ENCODE measurements around the gene MYL4.
"Not testable (repeated sequence)": the region's sequence is repeated elsewhere in the genome, so short reads cannot be mapped to it uniquely, and the experiment has no call there.

MYL4 gene

DNA sequence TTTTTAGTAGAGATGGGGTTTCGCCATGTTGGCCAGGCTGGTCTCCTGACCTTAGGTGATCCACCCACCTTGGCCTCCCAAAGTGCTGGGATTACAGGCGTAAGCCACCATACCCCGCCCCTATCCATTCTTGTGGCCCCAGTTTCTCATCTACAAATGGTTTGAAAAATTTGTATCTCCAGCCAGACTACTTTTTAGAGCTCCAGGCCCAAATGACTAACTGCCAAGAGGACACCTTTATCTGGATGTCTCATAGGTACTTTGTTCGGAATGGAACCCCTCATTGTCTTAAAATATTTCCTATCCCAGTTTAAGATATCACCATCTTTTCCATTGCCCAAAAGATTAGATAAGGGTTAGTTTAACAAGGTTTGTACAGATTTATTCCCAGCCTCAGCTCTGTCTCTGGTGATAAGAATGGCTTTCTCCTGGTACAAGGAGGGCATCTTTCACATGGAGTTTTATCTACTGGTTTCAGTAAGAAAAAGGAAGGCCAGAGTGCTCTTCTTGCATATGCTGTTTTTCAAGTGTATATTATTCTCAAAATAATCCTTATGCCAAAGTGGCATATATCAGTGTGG lies 15.1 kb upstream of the MYL4 start:
- DNase-seq: no peak

DNA sequence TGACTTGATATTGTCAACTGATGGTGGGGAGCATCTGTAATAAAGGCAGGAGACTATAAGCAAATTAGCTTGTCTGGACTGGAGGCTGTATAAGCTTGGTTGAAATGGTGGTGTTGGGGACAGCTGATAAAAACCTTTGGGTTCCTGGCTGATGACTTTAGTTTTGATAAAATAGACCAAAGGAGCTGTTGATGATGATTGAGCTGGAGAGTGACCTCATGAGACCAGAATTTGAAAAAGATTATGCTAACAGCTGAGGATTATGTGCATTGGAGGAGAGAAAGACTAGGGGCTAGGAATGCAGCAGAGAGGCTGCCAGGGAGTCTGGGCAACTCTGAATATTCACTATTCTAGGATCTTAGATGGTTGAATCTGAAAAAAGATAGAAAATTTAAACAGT lies 11.3 kb upstream of the MYL4 start:
- no peak for DNase-seq

DNA sequence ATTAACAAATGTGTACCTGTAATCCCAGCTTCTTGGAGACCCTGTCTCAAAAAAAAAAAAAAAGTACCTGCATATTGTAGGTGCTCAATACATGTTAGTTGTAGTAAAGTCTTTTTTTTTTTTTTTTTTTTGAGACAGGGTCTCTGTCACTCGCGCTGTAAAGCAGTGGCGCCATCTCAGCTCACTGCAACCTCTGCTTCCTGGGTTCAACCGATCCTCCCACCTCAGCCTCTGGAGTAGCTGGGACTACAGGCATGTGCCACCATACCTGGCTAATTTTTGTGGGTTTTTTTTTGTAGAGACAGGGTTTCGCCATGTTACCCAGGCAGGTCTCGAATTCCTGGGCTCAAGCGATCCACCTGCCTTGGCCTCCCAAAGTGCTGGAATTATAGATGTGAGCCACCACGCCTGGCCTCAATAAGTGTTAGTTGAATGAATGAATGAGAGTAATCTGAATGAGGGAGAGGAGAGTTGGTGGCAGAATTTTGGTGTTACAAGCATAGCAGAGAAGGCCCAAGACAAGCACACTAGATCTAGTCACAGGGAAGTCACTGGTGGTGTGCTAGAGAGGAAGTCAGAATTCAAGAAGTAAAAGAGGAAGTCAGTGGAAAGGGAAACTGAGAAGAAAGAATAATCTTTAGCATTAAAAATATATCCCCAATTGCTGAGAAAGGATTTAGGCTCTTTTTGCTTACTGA lies 9.4 kb upstream of the MYL4 start:
- no peak for DNase-seq

DNA sequence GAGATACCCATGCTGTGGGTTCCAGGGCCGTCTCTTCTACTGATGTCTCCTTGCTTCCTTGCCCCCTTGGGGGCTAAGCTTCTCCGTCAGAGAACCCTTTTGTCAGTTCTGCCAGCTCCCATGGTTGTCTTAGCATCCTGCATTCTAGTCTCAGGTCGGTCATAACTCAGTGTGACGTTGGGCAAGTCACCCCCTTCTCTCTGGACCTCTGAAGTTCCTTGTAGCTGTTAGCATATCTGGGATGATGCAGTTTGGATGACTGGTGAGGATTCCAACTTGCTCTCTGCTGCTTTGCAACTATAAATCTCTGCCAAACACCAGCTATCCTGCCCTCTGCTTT lies 8.9 kb upstream of the MYL4 start:
- no peak for DNase-seq

DNA sequence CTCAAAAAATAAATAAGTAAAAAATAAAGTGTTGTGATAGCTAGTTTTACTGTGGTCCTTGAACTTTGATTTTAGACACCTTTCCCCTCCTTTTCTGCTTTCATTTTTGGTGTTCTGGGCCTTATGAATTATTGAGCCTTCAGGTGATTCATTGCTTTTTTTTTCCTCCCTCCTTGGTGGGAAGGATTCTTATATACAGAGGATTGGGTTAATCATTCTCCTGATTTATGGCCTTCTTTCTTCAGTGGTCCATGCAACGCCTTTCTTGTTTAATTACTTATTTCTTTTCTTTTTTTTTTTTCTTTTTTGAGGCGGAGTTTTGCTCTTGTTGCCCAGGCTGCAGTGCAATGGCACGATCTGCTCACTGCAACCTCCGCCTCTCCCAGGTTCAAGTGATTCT lies 8.0 kb upstream of the MYL4 start:
- no peak for DNase-seq

DNA sequence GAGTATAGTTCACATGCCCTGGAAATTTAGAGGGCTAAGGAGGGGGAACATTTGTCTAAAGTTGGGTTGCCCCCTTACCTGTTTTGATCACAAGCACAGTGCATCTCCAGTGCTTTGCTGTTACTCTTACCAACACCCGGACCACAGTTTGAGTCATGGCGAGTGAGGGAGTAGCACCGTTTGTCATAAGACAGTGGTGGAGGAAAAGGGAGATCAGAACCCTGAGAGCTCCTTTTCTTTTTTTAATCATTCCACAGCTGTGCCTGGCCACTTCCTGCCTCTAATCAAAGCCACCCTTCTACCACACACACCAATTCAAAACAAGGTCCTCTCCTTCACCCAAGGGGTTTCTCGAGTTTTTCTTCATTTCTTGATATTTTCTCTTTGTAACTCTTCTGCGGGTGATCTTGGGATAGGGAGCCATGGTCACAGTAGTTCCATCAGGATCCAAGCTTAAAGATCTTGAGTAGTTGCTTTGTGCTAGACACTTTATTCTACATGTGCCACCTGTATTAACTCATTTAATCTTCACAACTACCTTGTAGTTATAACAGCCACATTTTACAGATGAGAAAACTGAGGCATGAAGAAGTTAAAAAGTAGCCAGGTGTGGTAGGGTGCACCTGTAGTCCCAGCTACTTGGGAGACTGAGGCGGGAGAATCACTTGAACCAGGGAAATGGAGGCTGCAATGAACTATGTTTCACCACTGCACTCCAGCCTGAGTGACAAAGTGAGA lies 5.0 kb upstream of the MYL4 start:
- DNase-seq: no peak

DNA sequence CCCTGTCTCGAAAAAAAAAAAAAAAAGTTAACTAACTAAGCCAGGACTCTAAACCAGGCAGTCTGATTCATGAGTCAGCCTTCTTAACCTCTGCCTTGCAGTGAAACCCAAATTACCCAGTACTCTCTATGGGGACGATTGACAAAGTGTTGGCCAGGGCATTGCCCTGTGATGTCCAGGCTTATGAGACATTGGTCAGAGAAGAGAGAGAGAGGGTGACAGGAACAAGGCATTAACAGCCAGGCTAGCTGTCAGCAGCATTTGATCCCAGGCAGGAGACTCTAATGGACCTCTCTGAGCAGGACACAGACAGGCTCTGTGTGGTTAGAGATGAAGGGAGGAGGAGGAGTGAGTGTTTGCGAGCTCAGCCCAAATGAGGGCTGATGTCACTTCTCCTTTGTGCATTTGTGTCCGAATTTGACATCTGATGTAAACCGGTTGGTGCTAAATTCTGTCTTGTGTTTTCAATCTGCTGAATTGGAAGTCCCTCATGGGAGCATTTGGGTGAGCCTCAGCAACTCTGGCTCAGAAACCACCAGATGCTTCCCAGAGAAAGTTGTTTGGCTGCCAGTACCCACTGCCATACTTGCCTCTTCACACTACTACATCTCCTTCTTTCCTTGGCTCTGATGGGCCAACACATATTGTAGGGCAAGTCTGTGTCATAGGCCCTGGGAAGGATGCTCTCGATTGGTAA lies 4.3 kb upstream of the MYL4 start:
- no peak for DNase-seq

DNA sequence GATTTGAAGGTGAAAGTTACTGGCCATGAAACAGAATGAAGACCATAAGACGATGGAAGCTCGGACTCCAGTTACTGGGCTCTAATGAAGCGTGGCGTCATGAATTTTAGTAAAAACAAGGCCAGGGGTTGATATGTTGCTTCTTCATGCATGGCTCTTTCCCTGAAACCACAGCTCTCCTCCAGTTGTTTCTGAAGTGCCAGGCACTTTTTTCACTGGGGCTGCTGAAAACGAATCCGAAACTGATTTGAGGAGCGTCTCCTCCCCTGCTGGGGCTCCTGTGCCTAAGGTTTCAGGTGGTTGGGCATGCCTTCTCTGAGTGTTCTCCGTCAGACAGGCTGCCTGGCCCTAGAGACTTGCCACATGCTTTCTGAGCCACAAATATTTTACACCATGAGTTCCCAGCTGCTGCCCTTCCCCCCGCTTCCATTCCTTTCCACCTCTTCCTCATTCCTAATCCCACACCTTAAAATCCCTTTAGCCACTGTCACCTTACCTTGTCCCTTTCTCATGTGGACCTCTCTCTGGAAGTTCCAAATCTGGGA lies 3.7 kb upstream of the MYL4 start:
- no peak for DNase-seq

DNA sequence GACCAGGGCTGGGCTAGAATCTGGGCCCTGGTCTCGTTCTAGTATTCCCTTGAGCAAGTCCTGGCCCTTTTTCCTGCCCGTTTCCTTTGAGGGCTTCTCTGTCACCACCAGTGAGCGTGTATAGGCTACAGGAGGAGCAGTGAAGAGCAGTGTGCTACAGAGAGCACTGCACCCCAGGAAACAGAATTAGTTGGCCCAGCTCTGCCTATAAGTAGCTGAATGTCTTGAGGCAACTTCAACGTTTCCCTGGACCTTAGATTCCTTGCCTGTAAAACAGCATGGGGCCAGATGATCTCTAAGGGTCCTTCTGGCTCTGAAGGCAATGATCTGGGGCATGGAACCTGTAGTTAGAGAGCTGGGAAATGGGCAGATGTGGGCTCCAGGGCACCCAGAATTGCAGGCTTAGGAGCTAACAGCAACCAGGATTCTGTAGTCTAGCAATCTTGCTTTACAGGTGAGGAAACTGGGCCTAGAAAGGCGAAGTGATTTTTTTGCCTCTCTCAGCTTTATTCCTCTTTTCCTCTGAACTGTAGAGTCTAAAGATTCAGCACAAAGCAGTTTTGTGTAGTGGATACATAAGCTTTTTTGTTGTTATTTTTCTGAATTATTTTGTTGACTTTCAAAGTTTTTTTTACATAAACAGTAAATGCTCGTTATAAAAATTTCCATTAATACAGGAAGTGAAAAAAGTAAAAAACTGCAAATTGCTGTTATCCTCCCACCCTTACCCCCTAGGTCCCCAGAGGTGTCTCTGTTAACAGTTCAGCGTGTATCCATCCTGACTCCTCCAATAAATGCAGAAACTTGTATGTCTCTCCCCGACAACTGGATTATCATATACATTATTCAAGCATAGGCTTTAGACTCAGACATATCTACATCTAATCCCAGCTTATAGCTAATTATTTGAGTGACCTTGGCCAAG lies 1.7 kb upstream of the MYL4 start:
- no peak for DNase-seq

DNA sequence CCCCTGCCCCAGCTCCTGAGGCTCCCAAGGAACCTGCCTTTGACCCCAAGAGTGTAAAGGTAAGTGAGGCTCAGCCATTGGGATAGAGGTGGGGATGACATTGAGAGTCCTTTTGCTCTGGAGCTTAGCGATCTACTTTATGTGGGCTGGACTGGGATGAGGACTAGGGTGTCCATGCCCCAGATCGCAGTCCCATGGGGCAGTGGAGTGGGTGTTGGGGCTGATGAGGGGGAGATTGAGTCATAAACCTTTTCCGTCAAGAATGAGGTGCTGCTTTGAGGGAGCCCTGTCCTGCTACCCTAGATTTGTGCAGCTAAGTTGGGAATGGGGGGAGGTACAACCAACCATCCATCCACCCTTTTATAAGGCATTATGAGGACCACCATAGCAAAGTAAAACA lies 351 bp downstream of the MYL4 start:
- no peak for DNase-seq

DNA sequence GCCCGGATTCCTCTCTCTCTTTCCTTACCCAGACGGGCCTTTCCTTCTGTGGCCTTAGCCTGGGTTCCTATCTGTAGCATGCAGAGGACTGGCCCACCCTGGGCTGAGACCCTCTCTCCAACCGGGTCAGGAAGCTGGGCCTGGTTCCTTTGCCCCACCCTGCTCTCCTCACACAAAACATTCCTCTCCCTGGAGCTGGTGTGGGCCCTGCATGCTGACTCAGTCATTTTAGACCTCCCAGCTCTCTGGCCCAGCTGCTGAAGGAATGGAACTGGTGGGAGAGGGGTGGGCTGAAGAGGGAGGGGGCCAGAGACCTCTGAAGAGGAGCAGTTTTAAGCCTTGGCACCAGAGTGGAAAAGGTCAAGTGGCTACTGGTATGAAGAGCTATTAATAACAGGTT lies 957 bp downstream of the MYL4 start:
- DNase-seq: no peak

DNA sequence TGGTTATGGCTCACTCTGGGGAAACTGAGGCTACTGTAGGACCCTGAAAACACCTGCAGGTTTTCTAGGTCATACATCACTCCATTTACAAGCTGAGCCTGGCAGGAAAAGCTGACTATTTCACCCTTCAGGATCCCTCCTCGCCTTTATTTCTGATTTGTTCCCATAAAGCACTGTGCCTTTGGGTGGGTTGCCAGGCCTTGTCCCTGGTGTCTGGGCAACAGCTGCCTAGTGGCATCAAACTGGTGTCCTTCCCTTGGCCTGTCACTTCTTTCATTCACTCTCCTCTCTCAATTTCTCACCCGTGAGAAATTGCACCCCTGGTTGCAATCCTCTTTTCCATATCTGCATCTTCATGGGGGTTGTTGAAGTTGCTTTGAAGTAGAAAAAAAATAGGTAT lies 1.6 kb downstream of the MYL4 start:
- no peak for DNase-seq

DNA sequence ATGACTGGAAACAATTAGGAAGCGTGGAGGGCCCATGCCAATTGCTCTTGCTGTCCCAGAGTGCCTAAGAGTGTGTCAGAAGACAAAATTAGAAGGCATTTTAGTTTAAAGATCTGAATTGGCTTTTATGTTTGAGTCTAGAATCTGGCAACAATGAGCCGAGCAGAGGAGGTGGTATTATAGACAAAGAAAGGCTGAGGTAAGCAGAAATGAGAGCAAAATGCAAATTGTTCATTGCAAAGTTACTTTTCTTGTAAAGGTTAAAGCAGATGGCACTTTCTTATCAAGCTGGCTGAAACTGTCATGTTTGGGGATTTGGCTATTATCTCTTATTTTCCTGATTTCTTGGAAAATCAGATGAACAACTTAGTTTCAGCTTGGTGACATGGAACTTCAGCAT lies 3.3 kb downstream of the MYL4 start:
- no peak for DNase-seq

DNA sequence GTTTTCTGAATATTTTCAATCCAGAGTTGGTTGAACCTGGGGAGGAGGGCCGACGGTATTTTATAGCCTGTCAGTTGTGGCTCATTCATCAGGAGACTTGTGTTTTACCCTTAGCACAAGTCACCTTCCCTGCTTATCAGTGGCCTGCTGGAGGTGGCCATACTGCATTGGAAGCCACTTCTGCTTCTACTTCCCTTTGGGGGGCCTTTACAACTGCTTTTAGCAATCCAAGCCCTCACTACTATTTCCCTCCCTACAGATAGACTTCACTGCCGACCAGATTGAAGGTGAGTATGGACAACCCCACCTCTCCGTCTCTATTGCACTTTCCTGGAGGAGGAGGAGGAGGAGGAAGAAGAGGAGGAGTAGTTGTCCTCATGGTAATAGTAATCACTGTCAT lies 4.4 kb downstream of the MYL4 start:
- DNase-seq: no peak

DNA sequence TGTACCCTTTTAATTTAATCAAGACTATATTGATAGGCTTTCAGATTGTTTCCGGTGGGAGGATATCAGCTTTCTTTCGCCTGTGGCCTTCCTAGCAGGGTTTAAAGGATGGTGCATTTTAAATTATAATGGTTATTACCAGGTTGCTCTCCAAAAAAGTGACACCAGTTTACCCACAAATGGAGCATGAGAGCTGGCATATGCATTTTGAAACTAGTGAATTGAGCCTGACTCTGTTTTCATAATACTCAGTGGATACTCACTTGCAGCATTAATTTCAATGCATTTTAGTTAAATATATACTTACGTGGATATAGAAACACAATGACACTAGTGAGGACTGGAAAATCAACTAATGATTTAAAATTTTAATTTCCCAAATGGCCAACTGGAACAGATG lies 5.8 kb downstream of the MYL4 start:
- no peak for DNase-seq

DNA sequence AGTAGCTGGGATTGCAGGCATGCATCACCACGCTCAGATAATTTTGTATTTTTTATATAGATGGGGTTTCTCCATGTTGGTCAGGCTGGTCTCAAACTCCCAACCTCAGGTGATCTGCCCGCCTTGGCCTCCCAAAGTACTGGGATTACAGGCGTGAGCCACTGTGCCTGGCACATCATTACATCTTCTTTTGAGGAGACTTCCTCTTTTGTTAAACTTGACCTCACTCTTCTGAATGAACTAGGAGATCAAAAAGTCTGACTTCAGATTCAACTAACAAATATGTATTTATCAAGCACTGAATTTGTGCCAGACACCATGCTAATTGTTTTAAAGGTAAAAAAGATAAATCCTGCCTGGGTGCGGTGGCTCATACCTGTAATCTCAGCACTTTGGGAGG lies 7.7 kb downstream of the MYL4 start:
- not testable (repeated sequence) for DNase-seq

DNA sequence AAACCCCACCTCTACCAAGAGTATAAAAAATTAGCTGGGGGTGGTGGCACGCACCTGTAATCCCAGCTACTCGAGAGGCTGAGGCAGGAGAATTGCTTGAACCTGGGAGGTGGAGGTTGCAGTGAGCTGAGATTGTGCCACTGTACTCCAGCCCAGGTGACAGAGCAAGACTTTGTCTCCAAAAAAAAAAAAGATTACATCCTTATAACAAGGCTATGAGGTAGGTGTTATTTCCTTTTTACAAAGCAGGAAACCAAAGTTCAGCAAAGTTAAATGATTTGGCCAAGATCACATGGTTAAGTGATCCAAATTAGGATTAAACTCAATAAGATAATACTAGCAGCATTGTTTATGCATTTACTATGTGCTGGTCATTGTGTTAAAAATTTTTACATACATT lies 8.1 kb downstream of the MYL4 start:
- not testable (repeated sequence) for DNase-seq

DNA sequence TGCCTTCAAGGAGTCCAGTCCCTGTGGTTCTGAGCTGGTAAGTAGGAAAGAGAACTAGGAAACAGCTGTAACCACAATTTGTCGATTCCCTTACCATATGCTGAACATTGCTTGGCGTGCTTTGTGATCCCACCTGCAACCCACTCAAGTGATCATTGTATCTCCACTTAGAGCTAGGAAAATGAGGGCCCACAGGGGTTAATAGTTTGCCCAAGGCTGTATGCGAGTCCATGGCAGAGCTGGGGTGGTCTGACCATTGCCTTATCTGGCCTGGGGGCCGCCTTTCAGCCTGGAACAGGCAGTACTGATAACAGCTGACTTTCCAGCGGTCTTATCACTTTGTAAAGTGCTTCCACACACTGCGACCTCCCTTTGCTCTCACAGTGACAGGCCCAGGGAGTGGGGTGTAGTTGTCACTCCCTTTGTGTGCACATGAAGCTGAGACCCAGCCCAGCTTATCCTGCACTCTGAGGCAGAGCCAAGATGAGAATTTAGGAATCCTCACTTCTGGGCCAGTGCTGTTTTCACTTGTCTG lies 9.8 kb downstream of the MYL4 start:
- no peak for DNase-seq

DNA sequence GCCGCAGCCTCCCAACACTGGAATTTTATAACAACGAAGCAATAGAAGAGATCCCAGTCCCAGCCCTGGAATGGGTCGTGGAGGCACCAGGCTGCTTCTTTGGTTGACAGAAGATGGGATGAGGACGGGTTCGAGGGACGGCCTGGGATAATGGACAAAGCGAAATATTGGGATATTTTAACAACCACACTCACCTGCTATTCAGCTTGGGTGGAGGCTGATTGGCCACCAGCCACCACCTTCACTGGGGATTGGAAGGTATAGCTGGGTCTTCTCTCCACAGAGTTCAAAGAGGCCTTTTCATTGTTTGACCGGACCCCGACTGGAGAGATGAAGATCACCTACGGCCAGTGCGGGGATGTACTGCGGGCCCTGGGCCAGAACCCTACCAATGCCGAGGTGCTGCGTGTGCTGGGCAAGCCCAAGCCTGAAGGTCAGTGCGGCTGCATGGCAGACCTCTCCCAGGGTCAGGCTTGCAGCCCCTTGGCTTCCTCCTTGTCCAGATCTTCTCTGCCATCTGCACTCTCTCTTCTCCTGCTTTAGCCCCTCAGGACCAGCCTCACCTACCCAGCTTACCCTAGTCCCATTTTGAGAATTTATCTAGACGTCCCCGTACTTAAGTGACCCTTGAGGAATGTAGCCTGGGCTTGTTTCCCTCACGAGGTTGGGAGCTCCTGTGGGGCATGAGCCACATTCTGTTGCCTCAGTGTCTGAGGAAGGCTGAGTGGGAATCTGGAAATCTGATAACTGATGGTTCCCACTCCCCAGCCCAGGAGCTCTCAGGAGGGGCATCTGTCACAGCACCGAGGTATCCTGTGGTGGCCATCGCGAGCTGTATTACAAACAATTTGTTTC lies 10.7 kb downstream of the MYL4 start:
- no peak for DNase-seq

DNA sequence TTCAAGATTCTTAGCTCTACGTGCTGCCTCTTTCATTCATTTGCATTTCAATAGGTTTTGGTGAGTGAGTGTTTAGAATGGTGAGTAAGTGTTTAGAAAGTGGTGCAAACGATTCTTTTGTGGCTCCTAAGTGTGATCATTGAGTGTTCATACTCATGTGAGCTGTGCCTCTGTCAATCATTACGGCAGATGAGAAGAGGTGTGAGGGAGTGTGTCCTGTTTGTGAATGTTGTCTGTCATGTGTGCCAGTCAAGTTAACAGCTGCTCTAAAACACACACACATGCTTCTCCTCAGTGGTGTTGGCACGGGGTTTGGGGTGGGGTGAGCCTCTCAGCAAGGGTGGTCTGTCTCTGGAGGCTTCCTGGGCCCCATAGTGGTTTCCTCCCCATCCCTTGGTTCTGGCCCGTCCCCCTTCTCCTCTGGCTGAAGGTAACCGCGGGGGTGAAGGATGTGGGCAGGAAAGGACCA lies 11.4 kb downstream of the MYL4 start:
- no peak for DNase-seq

DNA sequence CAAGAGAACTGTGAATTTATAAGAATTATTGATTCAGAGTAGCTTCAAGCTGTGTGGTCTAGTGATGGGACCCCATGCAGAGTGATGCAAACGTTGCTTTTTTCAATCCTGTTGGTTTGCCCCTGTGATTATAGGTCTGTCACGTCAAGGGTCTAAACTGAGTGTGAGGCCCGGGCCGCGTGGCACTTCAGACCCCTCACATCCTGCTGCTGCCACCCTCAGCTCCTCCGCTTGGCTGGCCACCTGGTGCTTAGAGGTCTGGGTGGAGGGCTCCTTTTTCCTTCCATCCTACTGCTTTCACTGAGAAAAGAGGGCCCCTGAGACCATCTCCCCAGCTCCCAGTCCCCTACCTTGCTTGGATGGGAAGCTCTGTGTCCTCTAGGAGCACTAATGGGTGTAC lies 12.0 kb downstream of the MYL4 start:
- DNase-seq: no peak
